ENCODE measurements around the gene ANKS1A. TPM values are rescaled to one million over a fixed set of nuclear protein-coding genes. Genes with fewer than 3 reads are reported as not detected.
A peak's percentile ranks its signal among the peaks of the same experiment; 100 is the strongest.

The ANKS1A gene
- total RNA-seq, 1 donor from 2014 or later, result 33.5 TPM

- no peak for TF ChIP-seq CTCF (IDR thresholded peaks at IDR 0.05; ENCODE audit: borderline replicate concordance)
- peak overlapping the region; percentile 32 for H3K27ac ChIP-seq (replicated peaks)
- H3K9me3 ChIP-seq (replicated peaks), result no peaks in the 10 kb centered on the region
- peaks cover 23% of the 10 kb centered on the region for H3K4me1 ChIP-seq
- H3K27me3 ChIP-seq (ENCODE audit: low read depth), result no peaks in the 10 kb centered on the region
- no peak overlapping the region for H3K4me3 ChIP-seq
- intact Hi-C loops (cut with micrococcal nuclease), result no loop called here
- no peak for DNase-seq
- H3K36me3 ChIP-seq, result peaks cover 27% of the 10 kb centered on the region
Measured at GRCh38 chr6:34979218-34979617, 90.2 kb downstream of the ANKS1A start.

- TF ChIP-seq CTCF (IDR thresholded peaks at IDR 0.05; ENCODE audit: borderline replicate concordance), result no peak
- peaks cover 34% of the 10 kb centered on the region for H3K36me3 ChIP-seq
- H3K4me3 ChIP-seq, result no peak overlapping the region
- H3K27me3 ChIP-seq (ENCODE audit: low read depth), result no peaks in the 10 kb centered on the region
- intact Hi-C loops (cut with micrococcal nuclease), result no loop called here
- H3K27ac ChIP-seq (replicated peaks), result peak overlapping the region; percentile 32
- H3K9me3 ChIP-seq (replicated peaks), result no peaks in the 10 kb centered on the region
- H3K4me1 ChIP-seq, result peaks cover 23% of the 10 kb centered on the region
- no peak for DNase-seq
Measured at GRCh38 chr6:34979994-34980393, 90.9 kb downstream of the ANKS1A start.

GRCh38 chr6:34981366-34981765, 92.3 kb downstream of the ANKS1A start:
- H3K36me3 ChIP-seq, result peaks cover 48% of the 10 kb centered on the region
- no peak for DNase-seq
- intact Hi-C loops (cut with micrococcal nuclease), result no loop called here

GRCh38 chr6:34981951-34982350, 92.9 kb downstream of the ANKS1A start:
- no peaks in the 10 kb centered on the region for H3K27me3 ChIP-seq (ENCODE audit: low read depth)
- no peak for TF ChIP-seq CTCF (IDR thresholded peaks at IDR 0.05; ENCODE audit: borderline replicate concordance)
- peaks cover 51% of the 10 kb centered on the region for H3K36me3 ChIP-seq
- intact Hi-C loops (cut with micrococcal nuclease), result no loop called here
- no peak overlapping the region for H3K4me3 ChIP-seq
- no peaks in the 10 kb centered on the region for H3K9me3 ChIP-seq (replicated peaks)
- DNase-seq, result no peak
- H3K4me1 ChIP-seq, result peaks cover 29% of the 10 kb centered on the region
- no peak overlapping the region for H3K27ac ChIP-seq (replicated peaks)

More at GRCh38 chr6:34981366-34981765, 92.3 kb downstream of the ANKS1A start:
- no peak overlapping the region for H3K27ac ChIP-seq (replicated peaks)
- H3K4me1 ChIP-seq, result peaks cover 23% of the 10 kb centered on the region
- TF ChIP-seq CTCF (IDR thresholded peaks at IDR 0.05; ENCODE audit: borderline replicate concordance), result no peak
- no peaks in the 10 kb centered on the region for H3K27me3 ChIP-seq (ENCODE audit: low read depth)
- H3K9me3 ChIP-seq (replicated peaks), result no peaks in the 10 kb centered on the region
- H3K4me3 ChIP-seq, result no peak overlapping the region

GRCh38 chr6:34982424-34982852, 93.4 kb downstream of the ANKS1A start:
- H3K27ac ChIP-seq (replicated peaks), result no peak overlapping the region
- H3K4me3 ChIP-seq, result no peak overlapping the region
- peaks cover 51% of the 10 kb centered on the region for H3K36me3 ChIP-seq
- intact Hi-C loops (cut with micrococcal nuclease), result no loop called here
- no peaks in the 10 kb centered on the region for H3K9me3 ChIP-seq (replicated peaks)
- DNase-seq, result no peak
- H3K27me3 ChIP-seq (ENCODE audit: low read depth), result no peaks in the 10 kb centered on the region
- TF ChIP-seq CTCF (IDR thresholded peaks at IDR 0.05; ENCODE audit: borderline replicate concordance), result peak; percentile 42
- H3K4me1 ChIP-seq, result peaks cover 34% of the 10 kb centered on the region
